HG03095 (cell line): ENCODE data around the gene KCNQ4.

Experiments used
- ATAC-seq: cut with Tn5 transposase; IDR thresholded peaks from one replicate; pipeline ENCODE4 v1.9.1; 2021; ENCODE audit warnings: moderate library complexity; ENCODE audit not compliant: unreplicated experiment

KCNQ4 gene

DNA sequence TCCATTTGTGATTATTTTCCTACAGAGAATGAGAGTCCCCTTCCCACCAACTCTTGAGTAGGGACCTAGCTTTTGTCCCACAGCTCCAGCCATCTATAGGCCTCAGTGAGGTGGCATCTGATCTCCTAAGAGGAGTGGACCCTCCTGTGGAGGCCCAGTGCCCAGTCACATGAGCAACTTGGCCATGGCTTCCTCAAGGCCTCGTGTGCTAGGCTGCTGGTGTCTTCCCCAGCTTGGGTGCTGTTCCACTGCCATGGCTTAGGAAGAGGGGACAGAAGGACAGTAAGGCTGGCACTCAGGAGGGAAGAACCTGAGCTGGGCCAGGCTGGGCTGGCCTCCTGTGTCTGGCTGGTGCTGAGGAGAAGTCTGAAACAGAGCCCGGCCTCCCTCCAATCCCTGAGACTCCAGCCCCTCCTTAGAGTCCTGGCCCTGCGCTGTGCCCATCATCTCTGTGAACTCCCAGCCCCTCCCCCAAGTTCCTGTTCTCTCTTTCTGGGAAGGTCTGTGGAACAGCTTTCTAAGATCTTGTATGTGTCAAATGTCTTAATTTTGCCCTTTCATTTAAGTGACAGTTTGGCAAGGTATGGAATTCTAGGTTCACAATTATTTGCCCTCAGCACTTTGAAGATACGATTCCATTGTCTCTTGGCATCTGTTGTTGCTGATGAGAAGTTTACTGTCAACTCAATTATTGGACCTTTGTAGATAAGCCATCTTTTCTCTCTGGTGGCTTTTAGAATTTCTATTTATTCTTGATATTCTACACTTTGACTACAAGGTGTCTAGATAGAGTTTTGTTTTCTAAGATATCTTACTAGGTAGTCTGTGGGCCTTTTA is 7.1 kb upstream of the KCNQ4 start:
- no peak for ATAC-seq

DNA sequence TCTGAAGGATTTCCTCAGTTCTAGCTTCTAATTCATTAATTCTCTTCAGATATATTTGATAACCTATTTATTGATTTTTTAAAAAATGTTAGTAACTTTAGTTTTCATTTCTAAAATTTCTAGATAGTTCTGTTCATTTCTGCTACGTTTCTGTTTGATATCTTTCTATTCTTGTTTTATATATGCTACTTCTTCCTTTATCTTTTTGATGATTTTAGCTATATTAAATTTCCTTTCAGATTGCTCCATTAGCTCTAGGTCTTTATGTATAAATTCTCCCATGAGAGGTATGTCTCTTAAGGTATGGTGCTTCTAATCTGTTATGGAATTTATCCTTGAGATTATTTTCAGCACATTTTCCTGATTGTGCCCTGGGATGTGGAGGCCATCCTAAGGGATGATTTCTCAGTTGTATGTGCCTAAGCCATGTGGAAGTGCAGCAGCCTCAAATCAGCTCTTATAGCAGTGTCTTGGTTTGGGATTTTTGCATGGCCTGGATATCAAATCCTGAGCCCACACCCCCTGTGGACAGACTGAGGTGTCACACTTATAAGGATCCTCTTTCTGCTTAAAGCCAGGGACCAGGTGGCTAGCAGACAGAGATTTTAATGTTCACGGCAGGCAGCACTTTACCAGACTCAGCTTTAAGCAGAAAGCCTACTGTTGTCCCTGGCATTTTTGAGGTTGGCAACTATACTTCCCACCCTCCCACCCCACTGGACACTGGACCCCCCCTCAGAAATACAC is 6.2 kb upstream of the KCNQ4 start:
- ATAC-seq = no peak

DNA sequence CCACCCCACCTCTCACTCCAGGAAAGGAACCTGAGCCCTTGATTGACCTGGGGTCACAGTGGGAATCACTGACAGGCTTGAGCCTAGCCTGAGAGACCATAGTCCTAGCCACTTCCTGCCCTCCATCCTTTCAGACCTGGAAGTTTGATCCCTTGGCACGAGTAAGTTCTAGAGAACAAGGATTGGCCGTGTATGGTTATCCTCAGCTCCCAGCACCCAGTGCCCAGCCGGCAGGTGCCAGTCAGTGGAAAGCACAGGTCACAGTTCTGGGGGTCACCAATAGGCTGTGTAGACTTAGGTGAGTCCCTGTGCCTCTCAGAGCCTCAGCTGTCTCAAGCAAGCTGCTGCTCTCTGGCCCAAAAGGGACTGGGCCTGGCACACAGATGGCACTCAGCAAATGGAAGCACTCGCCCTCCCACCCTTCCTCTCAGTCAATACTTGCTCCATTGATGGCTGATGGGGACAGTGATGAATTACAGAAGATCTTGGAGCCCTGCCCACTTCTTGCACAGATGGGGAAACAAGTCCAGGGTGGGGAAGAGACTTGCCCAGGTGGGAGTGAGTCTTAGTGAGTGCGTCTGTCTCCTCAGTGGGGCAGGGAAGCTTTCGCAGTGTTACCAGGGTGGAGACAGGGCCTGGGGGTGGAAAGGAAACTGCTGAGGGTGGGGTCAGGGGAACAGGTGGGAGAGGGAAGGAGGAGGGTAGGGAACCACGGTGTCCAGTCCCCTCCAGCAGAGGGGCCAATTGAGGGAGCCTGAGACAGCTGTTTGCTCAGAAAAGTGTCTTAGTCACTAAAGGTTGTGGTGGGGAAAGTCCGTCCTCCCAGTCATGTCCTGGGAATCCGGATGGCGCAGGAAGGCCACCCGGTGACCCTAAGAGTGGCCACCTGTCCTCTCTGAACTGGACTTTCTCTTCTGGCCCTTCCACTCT is 2.6 kb upstream of the KCNQ4 start:
- no peak for ATAC-seq

DNA sequence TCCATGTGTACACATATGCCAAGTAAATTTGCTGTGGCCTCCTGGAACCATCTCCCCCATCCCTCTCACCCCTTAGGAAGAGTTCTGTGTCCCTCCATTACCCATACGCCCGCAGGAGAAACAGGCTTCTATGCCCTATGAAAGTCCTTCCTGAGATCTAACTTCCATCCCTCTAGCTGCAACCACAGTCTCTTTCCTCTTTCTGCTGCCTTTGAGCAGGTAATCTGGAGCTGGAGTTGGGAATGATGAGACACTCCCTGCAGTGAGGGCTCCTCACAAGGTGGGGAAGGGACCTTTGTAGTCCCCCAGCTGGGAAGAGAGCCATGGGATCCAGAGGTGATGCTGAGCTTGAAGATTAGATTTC is 2.0 kb upstream of the KCNQ4 start:
- no peak for ATAC-seq

DNA sequence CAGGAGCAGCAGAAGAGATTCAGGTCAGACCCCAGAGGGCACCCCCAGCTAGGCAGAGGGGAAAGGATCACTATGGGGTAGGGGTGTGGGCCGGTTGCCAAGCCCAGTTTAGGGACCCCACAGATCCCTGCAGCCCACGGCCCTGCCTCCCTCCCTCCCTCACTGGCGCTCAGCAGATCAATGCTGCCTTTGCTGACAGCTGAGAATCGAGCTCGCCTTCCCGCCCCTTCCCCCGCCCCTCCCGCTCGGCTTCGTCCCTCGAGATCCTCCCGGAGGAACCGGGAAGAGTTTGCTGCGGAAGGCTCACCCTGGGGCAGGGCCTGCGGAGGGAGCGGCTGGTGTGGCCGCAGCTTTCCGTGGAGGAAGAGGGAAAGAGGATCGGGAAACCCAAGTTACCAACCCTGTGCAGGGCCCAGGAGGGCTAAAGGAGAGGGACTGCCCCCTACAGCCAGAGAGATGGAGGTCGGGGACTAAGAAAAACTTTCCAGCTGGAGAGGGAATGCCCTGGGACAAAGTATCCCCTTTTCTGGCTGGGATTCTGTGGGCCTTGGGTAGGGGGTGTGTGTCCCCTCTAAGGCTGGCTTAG is 1.1 kb upstream of the KCNQ4 start:
- ATAC-seq = no peak

DNA sequence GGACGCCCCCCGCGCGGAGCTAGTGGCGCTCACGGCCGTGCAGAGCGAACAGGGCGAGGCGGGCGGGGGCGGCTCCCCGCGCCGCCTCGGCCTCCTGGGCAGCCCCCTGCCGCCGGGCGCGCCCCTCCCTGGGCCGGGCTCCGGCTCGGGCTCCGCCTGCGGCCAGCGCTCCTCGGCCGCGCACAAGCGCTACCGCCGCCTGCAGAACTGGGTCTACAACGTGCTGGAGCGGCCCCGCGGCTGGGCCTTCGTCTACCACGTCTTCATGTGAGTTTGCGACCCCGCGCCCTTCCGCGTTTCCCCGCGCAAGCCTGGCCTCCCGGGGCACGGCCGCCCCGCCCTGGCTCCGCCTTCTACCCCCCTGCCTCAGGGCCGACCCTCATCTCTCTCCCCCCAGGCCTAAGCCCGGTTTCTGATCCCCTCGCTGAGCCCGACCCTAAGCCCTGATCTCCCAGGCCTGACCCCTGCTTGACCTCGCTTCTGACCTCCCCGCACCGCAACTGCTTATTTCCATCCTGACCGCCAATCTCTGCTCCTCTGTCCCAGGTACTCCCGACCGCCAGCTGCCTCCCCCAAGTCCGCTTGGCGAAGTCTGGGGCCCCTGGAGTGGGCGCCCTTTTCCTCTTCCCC is 669 bp downstream of the KCNQ4 start:
- no peak for ATAC-seq

DNA sequence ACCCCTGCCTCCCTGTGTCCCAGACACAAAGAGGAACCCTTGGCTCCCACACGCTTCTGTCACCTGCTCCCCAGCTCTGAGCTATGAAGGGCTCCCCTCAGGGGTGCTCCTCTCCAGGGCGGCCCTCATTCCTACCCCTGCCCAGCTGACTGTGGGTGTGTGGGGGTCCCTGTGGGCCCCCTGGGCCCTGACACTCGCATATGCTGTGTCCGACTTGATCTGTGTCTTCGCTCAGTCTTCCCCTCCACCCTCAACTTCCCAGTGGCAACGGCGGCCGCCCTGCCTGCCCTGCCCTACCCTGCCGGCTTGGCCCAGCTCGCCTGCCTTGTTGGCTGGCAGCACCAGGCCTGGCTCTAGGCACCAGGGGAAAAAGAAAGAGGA is 1.2 kb downstream of the KCNQ4 start:
- no peak for ATAC-seq

DNA sequence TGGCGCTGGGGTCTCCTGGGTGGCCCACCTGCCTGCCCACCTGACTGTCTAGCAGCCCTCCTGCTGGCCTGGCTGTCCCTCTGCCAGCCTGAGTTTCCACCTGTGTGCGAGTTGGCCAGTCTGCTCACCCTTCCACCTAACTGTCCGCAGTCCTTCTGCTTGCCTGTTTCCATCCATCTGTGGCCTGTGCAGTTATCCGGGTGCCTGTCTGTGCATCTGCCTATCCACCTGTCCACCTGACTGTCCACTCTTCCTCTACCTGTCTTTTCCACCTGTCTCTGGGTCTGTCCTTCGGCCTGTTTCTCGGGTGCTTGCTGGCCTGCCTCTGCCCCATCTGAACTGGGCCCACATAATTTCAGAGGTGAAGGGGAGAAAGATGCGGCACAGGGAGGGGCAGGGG is 1.9 kb downstream of the KCNQ4 start:
- no peak for ATAC-seq

DNA sequence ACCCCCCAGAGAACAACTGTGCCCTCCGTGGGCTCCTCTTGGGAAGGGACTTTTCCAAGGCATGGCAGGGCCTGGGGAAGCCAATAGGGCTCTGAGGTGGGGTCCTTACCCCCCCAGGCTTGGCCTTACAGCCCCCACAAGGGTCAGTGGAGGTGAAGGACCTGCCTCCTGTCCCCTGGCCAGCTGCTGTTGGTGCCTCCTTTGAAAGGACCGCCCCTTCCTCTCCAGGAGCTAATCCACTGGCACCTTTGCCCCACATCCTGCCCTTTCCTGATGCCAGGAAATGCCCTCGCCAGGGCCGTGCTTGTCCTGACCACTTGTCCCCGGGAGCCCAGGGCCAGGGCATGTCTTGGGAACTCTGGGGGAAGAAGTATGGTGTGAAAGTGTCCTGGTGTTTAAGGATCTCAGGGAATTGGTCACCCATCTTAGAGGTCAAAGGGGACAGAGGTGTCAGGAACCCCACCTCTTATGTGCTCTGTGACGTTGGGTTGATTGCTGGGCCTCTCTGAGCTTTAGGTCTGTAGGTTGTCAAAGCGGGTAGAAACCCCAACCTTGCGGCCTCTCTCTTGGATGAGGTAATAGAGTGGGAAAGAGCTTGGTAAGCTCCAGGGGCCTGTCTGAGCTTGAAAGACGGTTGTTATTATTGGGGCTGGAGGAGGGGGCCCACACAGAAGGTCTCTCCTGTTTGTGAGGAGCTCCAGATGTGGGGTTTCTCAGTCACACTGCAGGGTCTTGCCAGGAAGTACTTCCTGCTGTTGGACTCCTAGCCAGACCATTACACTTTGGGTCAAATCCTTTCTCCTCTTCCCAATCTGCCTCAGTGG is 2.8 kb downstream of the KCNQ4 start:
- no peak for ATAC-seq

DNA sequence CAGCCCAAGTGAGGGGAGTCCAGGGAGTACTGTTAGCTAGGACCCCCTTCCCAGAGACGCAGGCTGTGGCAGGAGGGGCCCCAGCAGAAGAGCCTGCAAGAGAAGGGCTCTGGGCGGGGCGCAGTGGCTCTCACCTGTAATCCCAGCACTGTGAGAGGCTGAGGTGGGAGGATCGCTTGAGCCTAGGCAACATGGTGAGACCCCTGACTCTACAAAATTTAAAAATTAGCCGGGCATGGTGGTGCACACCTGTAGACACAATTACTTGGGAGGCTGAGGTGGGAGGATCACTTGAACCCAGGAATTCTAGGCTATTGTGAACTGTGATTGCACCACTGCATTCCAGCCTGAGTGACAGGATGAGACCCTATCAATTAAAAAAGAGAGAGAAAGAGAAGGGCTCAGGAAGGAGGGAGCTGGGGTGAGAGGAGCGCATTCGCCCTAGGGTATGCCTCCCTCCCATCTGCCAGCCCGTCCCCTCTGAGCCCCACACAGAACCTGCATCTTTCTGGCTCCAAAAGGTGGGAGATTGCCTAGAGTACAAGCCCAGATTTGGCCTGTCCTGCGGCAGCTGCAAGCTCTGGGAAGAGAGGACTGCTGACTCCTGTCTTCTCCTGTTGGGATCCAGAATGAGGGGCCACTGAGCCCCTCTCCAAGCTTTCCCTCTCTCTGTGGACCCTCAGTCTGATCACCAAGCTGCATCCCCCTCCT is 3.6 kb downstream of the KCNQ4 start:
- no peak for ATAC-seq

DNA sequence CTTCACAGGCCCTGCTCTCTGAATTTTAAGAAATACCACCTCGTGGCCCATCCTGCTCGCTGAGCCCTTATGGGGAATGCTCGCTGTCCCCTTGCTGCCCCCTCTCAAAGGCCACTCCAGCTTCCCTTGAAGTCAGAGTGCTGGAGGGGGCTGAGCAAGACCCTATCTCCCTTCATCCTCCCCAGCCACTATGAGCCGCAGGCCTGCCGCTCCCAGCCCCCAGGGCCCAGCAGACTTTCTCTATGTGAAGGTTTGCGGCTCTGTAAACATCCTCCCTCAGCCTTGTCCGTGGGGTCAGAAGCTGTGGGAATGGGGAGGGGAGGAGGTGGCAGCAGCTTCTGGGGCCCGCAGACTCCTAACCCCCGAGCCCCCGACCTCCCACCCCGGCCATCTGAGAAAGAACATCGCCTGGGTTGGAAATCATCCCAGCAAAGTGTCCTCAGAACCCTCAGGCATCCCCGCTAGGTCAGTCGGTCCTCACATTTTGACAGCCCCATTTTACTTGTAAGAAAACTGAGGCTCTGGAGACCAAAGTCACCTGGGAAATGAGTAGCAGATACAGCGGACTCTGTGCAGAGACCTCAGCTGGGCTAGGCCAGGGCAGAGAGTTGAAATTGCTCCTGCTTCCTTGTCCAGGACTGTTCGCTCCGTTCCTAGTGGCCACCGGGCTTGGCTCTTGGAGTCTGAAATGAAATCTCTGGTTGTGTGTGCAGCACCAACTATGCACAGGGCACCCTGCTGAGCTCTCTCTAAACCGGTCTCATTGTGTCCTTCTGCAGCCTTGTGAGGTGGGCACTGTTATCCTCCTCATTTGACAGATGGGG is 4.4 kb downstream of the KCNQ4 start:
- no peak for ATAC-seq

DNA sequence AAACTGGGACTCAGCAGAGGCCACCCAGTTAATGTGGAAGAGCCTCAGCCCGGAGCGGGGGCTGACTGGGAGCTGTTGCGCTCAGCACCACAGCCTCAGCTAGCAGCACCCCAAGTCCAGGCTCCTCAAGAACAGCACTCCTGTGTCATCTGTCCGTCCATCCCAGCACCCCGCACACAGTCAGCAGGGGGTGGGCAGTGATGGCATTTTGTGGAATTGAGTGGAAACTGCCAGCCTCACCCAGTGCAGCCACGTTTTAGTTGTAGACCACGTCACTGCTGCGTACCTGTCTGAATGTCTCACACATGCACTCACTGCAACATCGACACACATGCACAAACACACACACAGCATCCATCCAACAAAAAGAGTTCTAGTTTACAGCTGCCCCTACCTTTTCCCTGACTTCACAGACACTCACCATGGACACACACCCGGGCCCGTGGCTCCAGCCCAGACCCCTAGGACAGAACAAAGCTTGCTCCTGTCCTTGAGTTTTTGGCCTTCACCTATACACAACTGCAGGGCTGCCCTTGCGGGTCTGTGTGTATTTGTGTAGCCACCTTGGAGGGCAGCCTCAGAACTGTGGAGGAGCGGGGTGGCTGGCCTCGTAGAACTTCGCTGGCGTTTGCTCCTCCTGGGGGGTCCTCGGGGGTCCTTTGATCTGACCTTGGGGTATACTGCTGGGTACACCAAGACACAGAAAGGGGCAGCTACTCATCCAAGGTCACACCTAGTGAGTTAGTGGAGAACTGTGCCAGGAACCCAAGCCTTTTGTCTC is 5.2 kb downstream of the KCNQ4 start:
- no peak for ATAC-seq

DNA sequence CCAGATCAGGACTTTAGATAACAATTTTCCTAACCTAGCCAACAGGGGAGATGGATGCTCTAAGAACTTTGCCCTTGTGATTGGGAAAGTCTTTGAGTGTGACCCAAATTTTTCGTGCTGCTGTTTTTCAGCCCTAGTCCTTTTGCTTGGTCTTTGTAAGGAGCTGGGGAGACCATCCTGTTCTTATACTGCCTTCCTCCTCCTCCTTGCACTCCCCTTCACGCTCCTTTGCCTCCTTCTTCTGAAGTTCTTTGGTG is 5.7 kb downstream of the KCNQ4 start:
- no peak for ATAC-seq

DNA sequence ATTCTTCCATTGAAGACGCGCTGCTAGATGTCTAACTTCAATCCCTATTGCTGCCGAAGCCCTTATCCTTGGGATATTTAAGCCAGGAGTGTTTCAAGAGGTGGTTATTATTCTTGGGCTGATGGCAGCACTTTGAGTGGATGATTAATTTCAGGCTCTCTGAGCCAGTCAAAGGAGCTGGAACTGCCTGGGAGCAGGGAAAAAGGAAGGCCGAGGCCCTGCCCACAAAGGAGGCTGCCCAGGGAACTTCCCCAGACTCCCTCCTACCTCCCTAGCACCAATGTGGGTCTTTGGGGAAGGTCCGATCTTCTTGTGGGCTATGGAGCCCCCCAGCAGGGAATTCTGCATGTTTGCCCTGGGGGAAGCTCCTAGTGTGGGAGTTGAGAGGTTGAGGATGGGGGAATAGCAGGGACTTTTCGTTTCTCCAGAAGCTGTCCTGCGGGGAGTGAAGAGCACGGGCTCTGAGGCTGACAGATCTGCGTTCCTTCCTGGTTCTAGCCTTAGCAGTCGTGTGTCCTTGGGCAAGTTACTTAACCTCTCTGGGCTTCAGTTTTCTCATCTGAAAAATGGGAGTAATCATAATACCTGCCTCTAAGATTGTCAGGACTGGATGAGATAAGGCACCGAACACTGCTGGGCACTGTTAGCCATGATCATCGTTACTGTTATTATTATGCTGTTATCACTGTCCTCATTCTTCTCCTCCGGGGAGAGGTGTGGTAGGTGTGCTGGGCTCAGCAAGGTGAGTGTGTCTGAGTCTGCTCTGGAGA is 6.3 kb downstream of the KCNQ4 start:
- no peak for ATAC-seq

DNA sequence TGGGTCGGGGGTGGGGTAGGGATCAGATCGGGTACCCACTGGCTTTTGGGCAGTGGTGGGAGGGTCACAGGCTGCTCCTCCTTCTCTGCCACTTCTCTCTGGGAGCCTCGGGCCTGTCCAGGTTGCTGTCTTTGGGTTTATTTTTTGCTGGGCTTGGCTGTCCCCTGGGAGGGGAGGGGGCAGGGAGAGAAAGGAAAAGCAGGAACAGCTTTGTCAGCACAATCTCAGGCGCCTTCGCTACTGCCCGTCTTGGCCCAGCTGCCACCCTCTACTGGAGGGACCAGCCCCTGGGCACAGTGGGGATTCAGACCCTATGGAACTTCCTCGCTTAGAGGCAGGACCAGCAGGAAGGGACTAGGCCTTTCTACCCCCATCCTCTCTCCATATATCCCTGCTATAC is 8.4 kb downstream of the KCNQ4 start:
- no peak for ATAC-seq

DNA sequence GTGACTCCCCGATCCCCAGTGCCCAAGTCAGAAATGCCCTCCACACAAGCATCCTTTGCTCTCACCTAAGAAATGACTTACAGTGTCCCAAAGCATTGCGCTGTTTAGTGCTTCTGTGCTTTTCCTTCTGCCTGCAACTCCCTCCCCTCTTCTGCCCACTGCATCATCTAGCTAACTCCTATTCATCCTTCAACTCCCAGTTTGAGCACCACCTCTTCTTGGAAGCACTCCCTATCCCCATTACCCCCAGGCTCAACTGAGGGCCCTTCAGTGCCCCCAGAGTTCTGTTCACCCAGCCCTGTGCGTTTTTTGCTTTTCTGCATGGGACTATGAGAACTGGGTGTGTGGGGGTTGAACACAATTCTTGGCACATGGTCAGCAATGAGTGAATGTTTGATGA is 10.0 kb downstream of the KCNQ4 start:
- no peak for ATAC-seq

DNA sequence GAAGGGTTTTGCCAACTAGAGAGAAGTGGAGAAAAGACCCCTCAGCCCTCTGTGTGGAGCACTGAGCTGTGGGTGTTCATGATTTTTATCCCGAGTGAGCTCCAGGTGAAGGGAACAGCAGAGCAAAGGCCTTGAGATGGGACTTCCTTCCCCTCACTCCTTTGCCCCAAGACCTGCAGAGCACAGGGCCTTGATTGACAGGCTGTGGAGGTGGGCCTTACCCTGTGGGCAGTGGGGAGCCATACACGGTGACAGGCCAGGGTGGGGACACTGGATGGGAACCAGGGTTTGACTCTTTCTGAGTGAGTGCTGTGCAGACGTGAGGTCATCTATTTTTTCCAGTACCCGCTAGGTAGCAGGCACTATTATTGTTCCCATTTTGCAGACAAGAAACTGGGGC is 10.5 kb downstream of the KCNQ4 start:
- ATAC-seq = no peak
